HG02938 (cell line): ENCODE measurements around the gene SYT13.

Experiments
- ATAC-seq: cut with Tn5 transposase; IDR thresholded peaks from one replicate; pipeline ENCODE4 v1.9.1; 2021; ENCODE audit warnings: mild to moderate bottlenecking, moderate library complexity; ENCODE audit not compliant: unreplicated experiment

The SYT13 gene

DNA sequence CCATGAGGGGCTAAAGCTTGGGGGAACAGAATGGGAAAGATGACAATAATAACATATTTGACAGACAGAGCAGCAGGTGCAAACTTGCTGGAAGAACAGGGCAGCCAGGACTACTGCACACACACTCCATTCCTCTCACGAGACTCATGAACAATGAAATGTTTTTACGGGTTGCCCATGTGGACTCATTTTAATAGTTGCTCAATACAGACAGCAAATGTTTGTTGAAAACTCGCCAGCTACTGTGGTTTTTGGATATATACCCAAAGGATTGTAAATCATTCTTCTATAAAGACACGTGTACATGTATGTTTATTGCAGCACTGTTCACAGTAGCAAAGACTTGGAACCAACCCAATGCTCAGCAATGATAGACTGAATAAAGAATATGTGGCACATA lies 10.3 kb downstream of the SYT13 start:
- ATAC-seq = no peak

DNA sequence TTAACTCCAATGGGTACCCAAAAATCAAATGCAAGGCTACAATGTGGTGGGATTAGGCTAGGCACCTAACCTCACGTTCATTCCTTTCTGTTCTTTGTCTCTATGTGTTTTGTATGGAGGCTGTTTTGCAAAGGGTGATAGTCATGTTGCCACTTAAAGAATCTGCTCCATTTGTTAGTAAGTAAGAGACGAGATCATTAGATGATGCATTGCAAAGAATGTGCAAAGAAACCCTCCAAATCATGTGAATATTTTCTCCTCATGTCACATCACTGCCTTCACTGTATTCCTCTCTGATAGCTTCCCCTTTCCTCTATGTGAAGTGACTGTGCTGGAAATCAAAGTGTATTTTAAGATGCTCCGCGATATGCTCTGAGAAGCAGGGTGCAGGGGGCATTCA lies 11.9 kb downstream of the SYT13 start:
- no peak for ATAC-seq

DNA sequence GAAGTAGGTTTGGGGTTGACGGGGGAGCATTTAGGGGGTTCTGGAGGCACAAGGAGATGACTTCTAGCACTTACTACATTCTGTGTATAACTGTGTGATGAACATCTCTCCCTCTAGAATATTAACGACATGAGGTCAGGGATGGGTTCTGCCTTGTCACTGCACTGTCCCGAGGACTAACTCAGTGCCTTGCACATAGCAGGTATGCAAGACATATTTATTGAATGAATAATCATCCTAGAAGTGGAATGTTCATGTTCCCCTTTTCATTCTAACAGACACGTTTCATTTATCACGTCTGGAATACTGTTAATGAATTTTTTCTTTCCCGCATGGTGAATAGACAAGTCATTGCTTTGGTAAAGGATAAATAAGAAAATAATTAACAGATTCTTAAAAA lies 12.6 kb downstream of the SYT13 start:
- ATAC-seq = no peak

DNA sequence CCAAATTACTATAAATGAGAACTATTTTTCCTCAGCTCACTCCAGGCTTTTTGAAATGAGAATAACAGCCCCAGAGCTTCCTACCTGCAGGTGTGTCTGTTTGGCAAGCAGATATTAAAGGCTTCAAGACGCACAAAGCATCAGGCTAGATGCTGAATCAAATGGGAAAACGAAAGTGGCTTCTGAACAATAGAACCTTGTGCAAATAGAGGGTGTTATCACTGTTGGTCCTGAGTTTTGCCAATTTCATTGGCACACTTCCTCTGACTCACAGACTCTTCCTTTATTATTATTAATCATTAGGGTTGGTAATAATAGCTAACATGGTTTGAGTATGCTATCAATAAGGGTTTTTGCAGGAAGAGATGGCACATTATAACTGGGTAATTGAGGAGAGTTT lies 13.4 kb downstream of the SYT13 start:
- ATAC-seq = no peak

DNA sequence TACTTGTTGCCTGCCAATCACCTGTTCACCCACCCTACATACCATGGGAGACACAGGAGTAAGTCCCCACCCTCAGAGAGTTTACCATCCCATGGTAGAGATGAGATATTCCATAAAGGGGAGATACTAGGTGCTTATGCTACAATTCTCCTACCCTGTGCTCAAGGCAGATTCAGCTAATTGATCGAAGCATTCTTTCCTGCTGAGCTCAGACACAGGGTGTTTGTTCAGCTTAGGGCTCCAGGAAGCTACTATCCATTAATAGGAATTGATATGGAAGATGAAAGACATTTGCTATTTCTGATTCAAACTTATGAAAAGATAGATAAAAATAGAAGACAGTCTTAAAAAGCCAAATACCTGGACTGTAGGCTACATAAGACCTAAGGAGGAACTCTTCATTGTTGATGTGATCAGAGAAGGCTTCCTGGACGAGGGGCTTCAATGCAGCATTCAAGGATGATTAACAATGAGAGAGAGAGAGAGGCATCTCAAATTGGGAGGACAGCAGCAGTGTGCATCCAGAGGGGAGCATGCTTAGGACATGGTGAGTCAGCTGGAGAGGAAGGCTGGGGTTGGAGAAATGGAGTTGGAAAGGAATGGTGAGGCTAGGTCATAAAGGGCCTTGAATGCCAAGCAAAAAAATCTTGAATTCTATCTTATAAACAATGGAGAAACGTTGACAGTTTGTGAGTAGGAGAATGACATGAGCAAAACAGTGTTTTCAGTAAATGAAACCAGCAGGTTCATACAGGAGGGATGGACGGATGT lies 15.0 kb downstream of the SYT13 start:
- ATAC-seq = no peak

DNA sequence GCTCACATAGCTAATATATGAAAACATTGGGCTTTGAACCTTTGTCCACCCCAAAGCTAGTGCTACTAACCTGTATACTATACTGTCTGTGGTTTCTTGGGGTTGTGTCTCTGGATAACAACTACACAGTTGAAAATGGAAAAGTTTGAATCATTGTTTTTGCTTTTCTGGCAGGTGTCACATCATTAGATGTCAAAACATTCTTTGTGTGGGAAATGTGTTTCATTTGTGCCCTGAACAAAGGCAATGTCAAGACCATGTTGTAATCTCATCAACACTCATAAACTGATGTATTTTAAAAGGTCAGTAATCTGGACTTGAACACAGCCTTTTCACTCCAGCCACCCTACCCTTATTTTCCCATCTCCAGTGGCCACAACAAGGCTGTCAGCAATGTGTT lies 16.5 kb downstream of the SYT13 start:
- ATAC-seq = no peak

DNA sequence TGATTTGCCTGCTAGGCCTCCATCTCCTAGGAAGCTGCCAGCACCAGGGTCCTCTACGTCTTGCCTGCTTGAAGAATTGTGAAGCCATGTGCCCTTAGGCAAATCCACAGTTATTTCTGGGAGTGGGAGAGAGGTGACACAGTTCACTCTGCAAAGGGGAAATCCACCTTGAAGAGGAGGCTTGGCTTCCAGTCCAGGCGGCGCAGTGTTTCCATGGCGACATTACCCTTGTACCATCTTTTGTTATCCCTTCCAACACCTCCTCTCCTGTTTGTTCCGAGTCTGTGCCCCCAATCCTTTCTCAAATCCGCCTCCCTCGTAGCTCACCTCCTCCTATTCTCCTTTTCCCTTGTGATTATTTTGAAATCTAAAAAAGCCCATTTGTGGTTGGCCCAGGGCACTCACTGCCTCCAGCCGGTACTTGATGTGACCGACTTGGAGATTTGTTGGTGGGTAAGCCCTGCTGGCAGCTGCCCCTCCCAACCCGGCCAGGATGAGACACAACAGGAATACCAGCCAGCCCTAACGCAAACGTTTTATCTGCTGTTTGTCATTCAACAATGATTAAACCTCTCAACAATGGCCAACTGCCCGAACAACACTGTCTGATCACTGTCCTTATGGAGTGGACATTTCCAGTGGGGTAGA lies 18.4 kb downstream of the SYT13 start:
- ATAC-seq = no peak

DNA sequence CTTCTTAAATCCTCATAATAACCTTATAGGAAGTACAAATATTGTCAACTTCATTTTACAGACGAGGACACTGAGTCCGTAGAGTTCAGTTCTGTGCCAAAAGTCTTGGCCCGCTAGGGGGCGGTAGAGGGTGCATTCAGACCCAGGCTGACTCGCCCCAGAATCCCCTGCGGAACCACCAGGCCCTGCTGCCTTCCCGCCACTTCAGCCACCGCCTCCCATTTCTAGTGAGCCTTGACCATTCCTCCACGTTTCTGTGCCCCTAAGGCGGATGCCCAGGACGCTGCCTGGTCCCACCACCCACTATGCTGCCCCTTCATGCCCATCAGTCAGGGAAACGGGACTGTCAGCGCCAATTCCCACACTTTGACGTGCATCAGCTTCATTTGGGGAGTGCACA lies 19.1 kb downstream of the SYT13 start:
- no peak for ATAC-seq

DNA sequence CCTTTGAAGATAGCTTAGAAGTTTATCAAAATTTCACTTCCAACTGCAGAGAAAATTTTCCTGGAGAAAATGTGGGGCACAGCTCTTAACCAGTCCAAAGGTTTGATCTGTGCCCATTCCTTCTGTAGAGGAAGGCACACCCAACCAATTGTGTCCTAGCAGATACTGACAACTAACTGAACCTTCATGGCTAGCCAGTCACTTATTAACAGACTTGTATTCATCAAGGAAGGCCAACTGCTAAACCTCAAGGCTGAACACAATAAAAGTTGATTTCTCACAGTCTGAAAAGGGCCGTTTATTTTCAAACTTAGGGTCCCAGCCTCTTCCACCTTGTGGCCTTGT lies 19.5 kb downstream of the SYT13 start:
- no peak for ATAC-seq

DNA sequence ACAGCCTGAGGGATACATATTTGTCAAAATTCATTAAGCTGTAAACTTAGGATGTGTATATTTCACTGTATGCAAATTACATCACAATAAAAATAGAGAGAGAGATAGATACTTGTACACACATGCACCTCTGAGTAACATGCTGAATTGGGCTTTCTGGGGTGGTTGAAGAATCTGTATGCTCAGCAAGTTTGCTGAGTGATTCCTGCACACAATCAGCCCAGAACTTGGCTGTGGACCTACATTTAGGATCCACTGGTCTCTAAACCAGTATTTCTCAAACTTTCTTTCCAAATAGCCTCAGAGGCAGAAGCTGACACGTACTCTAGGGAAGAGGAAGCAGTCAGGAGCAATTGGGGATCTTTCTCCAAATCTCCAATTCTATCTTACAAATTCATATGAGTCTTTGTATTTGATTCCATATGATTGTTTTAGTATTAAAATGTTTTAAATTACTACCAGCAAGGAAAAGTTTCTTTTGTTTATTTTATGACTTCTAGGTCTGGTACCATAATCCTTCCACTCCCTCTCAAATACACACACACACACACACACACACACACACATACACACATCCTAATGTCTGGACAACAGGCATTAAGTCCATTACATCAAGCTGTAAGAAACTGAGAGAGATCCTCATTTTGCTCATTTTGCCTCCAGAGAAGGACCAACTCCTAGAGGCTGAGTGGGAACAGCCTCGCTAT lies 20.0 kb downstream of the SYT13 start:
- no peak for ATAC-seq

DNA sequence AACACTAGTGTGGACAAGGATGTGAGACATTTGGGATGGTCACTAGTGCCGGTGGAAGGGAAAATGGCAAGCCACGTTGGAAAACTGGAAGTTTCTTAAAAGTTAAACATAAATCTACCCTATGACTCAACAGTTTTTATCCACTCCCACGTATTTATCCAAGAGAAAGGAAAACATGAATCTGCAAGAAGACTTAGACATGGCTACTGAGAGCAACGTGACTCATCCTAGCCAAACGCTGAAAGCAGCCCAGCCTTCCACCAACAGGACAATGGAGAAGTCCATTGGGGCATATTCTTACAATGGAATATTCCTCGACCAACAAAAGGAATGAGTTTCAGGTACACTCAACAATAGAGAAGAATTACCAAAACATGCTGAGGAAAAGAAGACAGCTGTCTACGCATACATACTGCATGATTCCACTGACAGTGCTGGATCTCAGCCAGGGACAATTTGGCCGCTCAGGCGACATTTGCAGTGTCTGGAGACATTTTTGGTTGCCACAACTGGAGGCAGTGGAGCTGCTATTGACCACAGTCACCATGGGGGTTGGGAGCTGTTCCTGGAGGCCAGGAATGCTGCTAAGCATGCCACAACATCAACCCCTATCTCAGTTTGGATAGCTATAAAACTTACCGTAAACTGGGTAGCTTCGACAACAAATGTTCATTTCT lies 21.2 kb downstream of the SYT13 start:
- ATAC-seq = no peak

DNA sequence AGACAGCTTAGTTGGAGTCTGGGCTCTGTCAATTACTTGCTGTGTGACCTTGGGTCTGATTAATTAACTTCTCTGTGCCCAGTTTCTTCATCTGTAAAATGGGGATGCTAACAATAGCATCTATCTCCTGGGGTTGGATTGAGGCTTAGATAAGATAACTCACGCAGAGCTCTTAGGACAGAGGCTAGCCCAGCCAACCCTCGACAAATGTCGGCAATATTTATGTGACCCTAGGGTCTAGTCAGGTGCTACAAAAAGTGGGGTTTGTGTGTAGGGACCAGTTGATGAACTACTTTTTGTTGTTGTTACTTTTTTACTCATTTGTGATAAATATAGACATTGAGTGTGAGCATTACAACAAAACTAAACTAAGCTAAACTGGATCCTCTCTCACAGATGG lies 22.4 kb downstream of the SYT13 start:
- no peak for ATAC-seq

DNA sequence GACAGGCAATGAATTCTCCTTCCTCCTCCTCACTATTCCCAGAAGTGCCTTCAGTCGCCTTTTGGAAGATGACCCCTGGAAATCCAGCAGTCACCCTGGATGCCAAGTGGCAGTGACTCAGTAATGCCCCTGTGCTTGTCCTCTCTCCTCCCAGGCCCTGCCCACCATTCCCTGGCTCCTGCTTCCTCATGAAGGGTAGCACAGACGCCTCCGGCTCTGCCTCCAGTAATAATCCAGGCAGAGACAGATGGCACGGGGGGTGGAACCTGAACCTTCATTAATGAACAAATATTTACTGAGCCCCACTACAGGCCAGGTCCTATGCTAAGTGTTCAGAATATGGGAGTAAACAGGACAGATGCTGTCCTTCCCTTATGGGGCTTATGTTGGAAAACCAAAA lies 23.2 kb downstream of the SYT13 start:
- ATAC-seq = no peak

DNA sequence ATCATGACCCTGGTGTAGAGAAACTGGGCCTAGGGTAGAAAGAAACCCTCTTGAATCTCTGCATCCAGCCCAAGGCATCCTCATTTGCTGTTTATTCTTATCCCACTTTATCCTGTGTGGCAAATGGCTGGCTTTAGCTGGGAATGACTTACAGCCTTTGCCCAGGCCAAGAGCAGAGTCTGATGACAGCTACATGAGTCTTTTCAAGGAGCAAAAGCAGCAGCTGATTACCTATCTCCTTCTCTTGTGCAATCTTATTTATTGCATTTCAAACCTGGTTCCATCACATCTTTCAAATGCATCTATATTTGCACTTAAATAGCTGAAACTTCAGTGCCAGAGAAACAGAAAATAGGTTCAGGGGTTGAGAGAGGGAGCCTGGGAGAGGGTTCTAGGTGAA lies 26.1 kb downstream of the SYT13 start:
- no peak for ATAC-seq

DNA sequence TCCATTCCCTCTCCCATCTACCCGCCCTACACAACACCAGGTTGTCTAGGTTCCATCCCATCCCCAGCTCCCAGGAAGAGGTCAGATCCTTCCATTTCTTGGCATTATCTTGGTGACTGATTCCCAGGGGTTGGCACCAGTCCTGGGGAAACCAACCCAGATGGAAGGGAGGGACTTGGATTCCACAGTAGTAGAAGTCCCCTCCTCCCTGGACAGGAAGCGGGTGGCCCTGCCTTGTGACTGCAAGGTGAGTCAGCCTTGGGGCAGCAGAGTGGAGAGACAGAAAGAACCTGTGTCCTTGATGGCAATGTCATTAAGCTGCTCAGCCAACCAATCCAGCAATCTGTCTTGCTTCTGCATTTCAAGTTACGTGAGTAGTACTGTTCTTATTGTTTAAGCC lies 26.5 kb downstream of the SYT13 start:
- ATAC-seq = no peak

DNA sequence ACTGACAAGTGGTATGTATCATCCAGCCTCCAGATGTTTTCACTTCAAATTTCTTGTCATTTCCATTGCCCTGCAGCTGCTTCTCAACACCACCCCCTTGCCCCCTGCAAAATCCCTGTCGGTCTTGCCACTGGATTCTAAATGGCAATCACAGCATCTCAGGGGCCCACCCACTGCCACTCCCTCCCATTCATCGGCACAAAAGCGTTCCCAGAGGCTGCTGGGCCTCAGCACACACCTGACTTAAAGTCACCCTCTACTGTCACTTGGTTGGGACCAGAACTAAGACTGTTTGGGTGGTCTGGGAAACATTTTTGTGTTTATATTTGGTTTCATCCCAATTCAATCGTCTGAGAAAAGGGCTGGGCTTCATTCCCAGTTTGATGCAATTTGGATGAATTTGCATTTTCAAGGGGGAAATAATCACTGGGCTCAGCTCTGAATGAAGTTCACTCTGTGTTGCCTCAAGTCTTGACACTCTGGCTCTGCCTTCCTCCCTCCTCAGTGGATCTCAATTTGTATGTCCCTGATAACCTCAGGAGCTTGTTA lies 27.1 kb downstream of the SYT13 start:
- no peak for ATAC-seq

DNA sequence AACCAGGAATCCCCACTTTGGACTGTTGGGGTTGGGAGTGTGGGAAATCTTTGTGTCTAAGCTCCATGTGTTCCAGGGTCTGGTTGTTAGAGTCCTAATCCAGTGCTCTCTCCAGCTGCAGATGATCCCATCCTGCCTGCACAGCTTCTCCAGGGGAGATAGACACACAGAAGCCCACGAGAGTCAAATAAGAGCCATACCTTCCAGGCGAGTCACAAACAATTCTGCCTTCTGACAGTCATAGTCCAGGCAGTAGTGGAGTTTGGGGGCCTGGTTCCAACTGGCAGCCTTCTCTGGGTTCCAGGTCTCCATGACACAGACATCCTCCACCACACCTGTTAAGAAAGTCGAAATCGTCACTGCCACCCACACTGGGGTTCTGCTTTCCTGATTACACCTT lies 32.1 kb downstream of the SYT13 start:
- ATAC-seq = no peak

DNA sequence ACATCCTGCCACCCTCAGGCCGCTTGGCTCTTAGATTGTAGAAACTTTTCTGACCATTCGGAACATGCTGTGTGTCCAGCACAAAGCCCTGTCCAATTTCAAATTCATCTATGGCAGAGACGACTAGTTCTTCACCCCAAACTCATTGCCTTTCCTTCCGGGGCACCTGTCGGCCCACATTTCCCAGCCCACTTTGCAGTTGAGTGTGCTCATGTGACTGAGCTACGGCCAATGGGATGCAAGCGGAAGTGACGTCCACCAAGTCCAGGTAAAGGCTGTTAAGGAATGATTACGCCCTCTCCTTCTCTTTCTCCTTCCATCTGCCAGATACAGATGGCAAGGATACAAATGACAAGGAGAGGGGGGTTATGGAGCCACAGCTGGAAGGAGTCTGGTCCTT lies 32.5 kb downstream of the SYT13 start:
- ATAC-seq = no peak

DNA sequence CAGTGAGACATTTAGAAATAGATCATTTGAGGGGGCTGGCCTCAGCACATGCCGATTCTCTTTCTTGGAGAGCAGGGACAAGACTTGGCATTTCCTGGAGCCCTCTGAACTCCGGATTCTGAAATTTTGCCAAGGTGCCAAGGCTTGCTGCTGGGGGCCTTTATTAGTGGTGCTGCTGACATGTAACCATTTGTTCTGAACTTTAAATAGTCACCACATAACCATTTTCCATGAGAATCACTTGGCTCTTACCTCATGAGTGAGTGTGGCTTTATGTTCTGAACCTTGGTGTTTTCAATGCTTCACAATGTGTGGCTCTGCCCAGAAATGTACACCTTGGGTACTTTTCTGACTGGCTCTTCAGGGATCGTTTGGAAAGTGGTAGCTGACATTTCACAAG lies 33.3 kb downstream of the SYT13 start:
- ATAC-seq = no peak

DNA sequence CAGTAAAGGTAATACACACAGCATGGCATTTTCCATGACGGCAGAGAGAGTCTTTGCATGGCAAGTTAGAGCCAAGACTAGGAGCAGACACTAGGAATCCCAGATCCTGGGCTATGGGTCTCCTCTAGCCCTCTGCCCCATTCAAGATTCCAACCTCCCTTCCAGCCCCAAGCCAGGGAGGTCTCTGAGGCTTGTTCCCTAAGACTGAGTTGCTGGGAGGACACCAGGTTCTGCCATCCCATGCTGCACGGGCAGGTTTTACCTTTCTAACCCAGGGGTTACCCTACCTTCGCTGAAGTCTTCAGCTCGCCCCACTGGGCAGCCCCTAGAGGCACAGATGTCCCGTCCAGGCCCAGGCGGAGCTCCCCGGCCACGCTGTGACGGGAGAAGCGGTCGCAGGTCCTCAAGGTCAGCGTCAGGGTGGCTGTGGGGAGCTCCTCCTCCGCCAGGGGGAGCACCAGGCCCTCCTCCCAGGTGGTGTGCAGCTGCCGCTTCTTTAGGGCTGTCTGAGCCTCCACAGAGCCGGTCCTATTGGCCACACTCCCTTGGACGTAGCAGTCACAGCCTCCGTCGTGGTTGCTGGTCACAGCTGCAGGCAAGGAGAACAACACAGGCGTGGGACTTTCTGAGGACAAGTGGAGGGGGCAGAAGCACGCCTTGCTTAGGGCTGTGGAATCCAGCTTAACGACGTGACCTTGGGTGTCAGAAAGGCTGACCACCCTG lies 33.8 kb downstream of the SYT13 start:
- ATAC-seq = no peak
